ENCODE measurements around the gene KCNK2. TPM values are rescaled to one million over a fixed set of nuclear protein-coding genes. Genes with fewer than 3 reads are reported as not detected.

The KCNK2 gene
- total and polyA plus RNA-seq, 10 of the 15 experiments (the other 5 are each of a cell fraction or from before 2014, with no cell fraction given) = 0.04 to 0.13 (median 0.08) TPM; not detected in 4

DNA sequence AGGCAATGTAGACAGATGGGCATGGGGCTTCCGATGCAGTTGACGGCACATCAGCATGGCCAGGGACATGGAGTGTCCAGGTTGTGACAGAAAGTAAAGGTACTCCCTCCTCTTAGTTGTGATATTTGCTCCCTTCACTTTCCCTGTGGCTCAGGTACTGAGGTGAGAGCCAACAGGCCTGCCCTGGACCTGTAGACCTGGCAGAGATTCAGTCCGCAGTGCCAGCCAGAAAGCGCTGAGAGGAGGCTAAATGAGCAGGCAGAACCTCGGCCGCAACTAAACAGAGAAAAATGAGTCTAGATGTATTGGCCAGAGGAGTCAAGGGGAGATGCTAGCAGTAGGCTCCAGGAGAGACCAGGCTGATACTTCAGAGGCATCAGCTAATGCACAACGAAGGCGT lies 22.6 kb upstream of the KCNK2 start:
- RAD21 ChIA-PET (ENCODE audit: unreplicated experiment) = no interaction called here
- CTCF ChIA-PET = no interaction called here
- TF ChIP-seq, protein P1, sequence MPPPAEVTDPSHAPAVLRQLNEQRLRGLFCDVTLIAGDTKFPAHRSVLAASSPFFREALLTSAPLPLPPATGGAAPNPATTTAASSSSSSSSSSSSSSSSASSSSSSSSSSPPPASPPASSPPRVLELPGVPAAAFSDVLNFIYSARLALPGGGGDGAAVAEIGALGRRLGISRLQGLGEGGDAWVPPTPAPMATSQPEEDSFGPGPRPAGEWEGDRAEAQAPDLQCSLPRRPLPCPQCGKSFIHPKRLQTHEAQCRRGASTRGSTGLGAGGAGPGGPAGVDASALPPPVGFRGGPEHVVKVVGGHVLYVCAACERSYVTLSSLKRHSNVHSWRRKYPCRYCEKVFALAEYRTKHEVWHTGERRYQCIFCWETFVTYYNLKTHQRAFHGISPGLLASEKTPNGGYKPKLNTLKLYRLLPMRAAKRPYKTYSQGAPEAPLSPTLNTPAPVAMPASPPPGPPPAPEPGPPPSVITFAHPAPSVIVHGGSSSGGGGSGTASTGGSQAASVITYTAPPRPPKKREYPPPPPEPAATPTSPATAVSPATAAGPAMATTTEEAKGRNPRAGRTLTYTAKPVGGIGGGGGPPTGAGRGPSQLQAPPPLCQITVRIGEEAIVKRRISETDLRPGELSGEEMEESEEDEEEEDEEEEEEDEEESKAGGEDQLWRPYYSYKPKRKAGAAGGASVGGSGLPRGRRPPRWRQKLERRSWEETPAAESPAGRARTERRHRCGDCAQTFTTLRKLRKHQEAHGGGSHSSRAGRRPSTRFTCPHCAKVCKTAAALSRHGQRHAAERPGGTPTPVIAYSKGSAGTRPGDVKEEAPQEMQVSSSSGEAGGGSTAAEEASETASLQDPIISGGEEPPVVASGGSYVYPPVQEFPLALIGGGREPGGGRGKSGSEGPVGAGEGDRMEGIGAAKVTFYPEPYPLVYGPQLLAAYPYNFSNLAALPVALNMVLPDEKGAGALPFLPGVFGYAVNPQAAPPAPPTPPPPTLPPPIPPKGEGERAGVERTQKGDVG (CRISPR knock-in tag; IDR thresholded peaks at IDR 0.05) = no peak
- TF ChIP-seq ASH2L (IDR thresholded peaks at IDR 0.05; ENCODE audit: borderline replicate concordance, low read depth) = no peak
- no peak for TF ChIP-seq WRNIP1 (IDR thresholded peaks at IDR 0.05; ENCODE audit: borderline replicate concordance, low read depth, low read length)
- TF ChIP-seq ZNF274 (IDR thresholded peaks at IDR 0.05; ENCODE audit: insufficient read depth, insufficient read length) = no peak
- no peak for TF ChIP-seq TBL1XR1 (IDR thresholded peaks at IDR 0.05; ENCODE audit: low read depth, low read length)
- H2AFZ ChIP-seq (ENCODE audit: control insufficient read depth, low read depth, low read length) = no peak overlapping the region
- H3K27ac ChIP-seq (ENCODE audit: control insufficient read depth, insufficient read depth) = no peak overlapping the region
- H4K20me1 ChIP-seq (ENCODE audit: control insufficient read depth, insufficient read depth) = no peaks in the 10 kb centered on the region
- no peak overlapping the region for H3K4me3 ChIP-seq
- H3K9me3 ChIP-seq (replicated peaks; ENCODE audit: control insufficient read depth, insufficient read depth, low read length) = no peaks in the 10 kb centered on the region
- BruUV-seq (replicated peaks) = no TSS peak
- WGBS (ENCODE audit: insufficient coverage, insufficient replicate concordance, low lambda C conversion rate, missing lambda C conversion rate) = 49% methylated on average over 8 of the region's 8 CpGs
- no peak overlapping the region for H3K9ac ChIP-seq (ENCODE audit: control insufficient read depth, insufficient read depth, low read length)
- no peaks in the 10 kb centered on the region for H3K36me3 ChIP-seq (ENCODE audit: control insufficient read depth in 2 of 2, insufficient read depth in 2 of 2, low read length in 1 of 2)
- POLR2A ChIA-PET = no interaction called here
- in situ Hi-C loops (cut with MboI) (no loop called here), intact Hi-C loops (cut with micrococcal nuclease; ENCODE audit: unreplicated experiment) (no loop called here)
- H3K79me2 ChIP-seq (ENCODE audit: control insufficient read depth, insufficient read depth, low read length) = no peaks in the 10 kb centered on the region
- FAIRE-seq (no peak), DNase-seq (ENCODE audit: low read depth, low spot score) (no peak), ATAC-seq (no peak)
- SMC1A ChIA-PET (ENCODE audit: uncharacterized antibody, unreplicated experiment) = interaction anchor here (1.0 to 2.1 kb wide), 2 partner anchors 11 to 112 kb away, joined by 3 to 6 read pairs; no protein-coding TSS in a partner anchor
- H3K4me1 ChIP-seq (ENCODE audit: control insufficient read depth, insufficient read depth, low read length) = no peaks in the 10 kb centered on the region
- H3K27me3 ChIP-seq (replicated peaks in 1 of 2; ENCODE audit: control insufficient read depth in 2 of 2, insufficient read depth in 2 of 2, low read length in 1 of 2) = no peaks in the 10 kb centered on the region
- no peak overlapping the region for H3K4me2 ChIP-seq (ENCODE audit: control insufficient read depth, insufficient read depth)

Measured in GM12878 (cell line).